ENCODE results near the gene ADAMTS17. TPM values are rescaled to one million over a fixed set of nuclear protein-coding genes. Genes with fewer than 3 reads are reported as not detected.

ADAMTS17 gene
- total and polyA plus RNA-seq, 9 of the 15 experiments (the other 6 are each of a cell fraction or from before 2014, with no cell fraction given) = 0.01 to 0.14 (median 0.07) TPM; not detected in 6

DNA sequence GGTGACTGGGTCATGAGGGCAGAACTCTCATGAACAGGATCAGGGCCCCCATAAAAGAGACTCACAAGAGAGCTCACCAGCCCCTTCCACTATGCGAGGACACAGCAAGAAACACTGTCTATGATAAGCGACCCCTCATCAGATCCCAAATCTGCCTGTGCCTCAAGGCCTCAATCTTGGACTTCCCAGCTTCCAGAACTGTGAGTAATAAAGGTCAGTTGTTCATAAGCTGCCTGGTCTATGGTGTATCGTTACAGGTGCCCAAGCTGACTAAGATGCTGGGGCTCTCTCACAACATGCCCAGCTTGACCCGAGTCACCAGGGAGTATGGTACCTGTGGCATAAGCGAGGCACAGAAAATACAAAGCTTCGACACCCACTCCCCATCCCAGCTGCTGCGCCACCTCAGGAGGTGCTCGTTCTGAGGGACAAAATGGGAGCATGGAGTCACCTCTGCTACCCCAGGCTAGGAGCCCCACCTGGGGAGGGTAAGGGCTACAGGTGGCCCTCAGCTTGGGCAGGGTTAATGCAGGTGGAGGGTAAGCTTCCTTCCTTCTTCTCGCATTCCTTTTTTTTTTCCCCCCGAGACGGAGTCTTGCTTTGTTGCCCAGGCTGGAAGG lies 234.1 kb downstream of the ADAMTS17 start:
- Histone ChIP-seq H3K4me2 (ENCODE audit: insufficient read depth, low read length) (no peak overlapping the region), H3K27ac (ENCODE audit: extremely low read depth, low read depth, low read length) (no peak overlapping the region), H2AFZ (ENCODE audit: low read depth, low read length) (no peak overlapping the region), H3K4me3 (no peak overlapping the region), H3K27me3 (ENCODE audit: control insufficient read depth in 2 of 2, insufficient read depth in 2 of 2, low read length in 2 of 2) (peaks cover 3 to 62% of the 10 kb centered on the region in 2 experiments; a peak in 4 of 5 replicates), H3K9me3 (replicated peaks; ENCODE audit: control insufficient read depth, insufficient read depth, low read depth, low read length) (no peaks in the 10 kb centered on the region), H3K9ac (ENCODE audit: insufficient read depth in 1 of 2, low read depth in 2 of 2, low read length in 2 of 2) (no peak overlapping the region), H3K4me1 (replicated peaks in 1 of 2; ENCODE audit: control insufficient read depth in 2 of 2, insufficient read depth in 2 of 2, low read length in 2 of 2) (no peaks in the 10 kb centered on the region; a peak in 1 of 5 replicates), H3K9me1 (ENCODE audit: control insufficient read depth, insufficient read depth, low read length) (no peaks in the 10 kb centered on the region), H4K20me1 (replicated peaks; ENCODE audit: control insufficient read depth, insufficient read depth, low read length) (0 out of 2 replicates have a peak, but pooled peaks cover 3% of the 10 kb centered on the region), H3K79me2 (ENCODE audit: control insufficient read depth, insufficient read depth, low read length) (no peaks in the 10 kb centered on the region), H3K36me3 (ENCODE audit: control insufficient read depth, insufficient read depth, low read length) (no peaks in the 10 kb centered on the region)
- intact Hi-C loops (cut with micrococcal nuclease) (no loop called here), in situ Hi-C loops (cut with MboI) (no loop called here)
- BruUV-seq (replicated peaks) = no TSS peak
- ATAC-seq (no peak), FAIRE-seq (no peak), DNase-seq (ENCODE audit: extremely low read depth in 1 of 4, low spot score in 3 of 4) (no peak)
- 5% methylated on average over 8 of the region's 11 CpGs for WGBS (ENCODE audit: insufficient coverage, low coverage, missing lambda C conversion rate)
- CTCF ChIA-PET (ENCODE audit: low intra/inter-chr PET ratio) = no interaction called here
- POLR2A ChIA-PET = no interaction called here
- TF ChIP-seq PHTF2 (CRISPR knock-in tag; IDR thresholded peaks at IDR 0.05) (no peak), MAFG (tag; conservative IDR thresholded peaks at IDR 0.05) (no peak), ILF3 (IDR thresholded peaks at IDR 0.05; ENCODE audit: borderline replicate concordance) (no peak), ZNF311 (CRISPR knock-in tag; IDR thresholded peaks at IDR 0.05) (no peak), ZNF830 (CRISPR knock-in tag; IDR thresholded peaks at IDR 0.05) (no peak), ZBED1 (IDR thresholded peaks at IDR 0.05) (no peak), BMI1 (IDR thresholded peaks at IDR 0.05; ENCODE audit: low read length) (no peak), ZKSCAN3 (CRISPR knock-in tag; IDR thresholded peaks at IDR 0.05) (no peak), RFX7 (CRISPR knock-in tag; IDR thresholded peaks at IDR 0.05) (no peak)
- TF ChIP-seq, protein P1, sequence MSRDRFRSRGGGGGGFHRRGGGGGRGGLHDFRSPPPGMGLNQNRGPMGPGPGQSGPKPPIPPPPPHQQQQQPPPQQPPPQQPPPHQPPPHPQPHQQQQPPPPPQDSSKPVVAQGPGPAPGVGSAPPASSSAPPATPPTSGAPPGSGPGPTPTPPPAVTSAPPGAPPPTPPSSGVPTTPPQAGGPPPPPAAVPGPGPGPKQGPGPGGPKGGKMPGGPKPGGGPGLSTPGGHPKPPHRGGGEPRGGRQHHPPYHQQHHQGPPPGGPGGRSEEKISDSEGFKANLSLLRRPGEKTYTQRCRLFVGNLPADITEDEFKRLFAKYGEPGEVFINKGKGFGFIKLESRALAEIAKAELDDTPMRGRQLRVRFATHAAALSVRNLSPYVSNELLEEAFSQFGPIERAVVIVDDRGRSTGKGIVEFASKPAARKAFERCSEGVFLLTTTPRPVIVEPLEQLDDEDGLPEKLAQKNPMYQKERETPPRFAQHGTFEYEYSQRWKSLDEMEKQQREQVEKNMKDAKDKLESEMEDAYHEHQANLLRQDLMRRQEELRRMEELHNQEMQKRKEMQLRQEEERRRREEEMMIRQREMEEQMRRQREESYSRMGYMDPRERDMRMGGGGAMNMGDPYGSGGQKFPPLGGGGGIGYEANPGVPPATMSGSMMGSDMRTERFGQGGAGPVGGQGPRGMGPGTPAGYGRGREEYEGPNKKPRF (IDR thresholded peaks at IDR 0.05; ENCODE audit: low read depth, low read length) = no peak
- TF ChIP-seq, protein P2, sequence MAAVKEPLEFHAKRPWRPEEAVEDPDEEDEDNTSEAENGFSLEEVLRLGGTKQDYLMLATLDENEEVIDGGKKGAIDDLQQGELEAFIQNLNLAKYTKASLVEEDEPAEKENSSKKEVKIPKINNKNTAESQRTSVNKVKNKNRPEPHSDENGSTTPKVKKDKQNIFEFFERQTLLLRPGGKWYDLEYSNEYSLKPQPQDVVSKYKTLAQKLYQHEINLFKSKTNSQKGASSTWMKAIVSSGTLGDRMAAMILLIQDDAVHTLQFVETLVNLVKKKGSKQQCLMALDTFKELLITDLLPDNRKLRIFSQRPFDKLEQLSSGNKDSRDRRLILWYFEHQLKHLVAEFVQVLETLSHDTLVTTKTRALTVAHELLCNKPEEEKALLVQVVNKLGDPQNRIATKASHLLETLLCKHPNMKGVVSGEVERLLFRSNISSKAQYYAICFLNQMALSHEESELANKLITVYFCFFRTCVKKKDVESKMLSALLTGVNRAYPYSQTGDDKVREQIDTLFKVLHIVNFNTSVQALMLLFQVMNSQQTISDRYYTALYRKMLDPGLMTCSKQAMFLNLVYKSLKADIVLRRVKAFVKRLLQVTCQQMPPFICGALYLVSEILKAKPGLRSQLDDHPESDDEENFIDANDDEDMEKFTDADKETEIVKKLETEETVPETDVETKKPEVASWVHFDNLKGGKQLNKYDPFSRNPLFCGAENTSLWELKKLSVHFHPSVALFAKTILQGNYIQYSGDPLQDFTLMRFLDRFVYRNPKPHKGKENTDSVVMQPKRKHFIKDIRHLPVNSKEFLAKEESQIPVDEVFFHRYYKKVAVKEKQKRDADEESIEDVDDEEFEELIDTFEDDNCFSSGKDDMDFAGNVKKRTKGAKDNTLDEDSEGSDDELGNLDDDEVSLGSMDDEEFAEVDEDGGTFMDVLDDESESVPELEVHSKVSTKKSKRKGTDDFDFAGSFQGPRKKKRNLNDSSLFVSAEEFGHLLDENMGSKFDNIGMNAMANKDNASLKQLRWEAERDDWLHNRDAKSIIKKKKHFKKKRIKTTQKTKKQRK (IDR thresholded peaks at IDR 0.05; ENCODE audit: borderline replicate concordance, low read depth, low read length) = no peak
- TF ChIP-seq, protein P3, sequence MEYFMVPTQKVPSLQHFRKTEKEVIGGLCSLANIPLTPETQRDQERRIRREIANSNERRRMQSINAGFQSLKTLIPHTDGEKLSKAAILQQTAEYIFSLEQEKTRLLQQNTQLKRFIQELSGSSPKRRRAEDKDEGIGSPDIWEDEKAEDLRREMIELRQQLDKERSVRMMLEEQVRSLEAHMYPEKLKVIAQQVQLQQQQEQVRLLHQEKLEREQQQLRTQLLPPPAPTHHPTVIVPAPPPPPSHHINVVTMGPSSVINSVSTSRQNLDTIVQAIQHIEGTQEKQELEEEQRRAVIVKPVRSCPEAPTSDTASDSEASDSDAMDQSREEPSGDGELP (CRISPR knock-in tag; IDR thresholded peaks at IDR 0.05; ENCODE audit: borderline replicate concordance) = no peak
